Measurements from ENCODE around the gene VWA8. TPM values are rescaled to one million over a fixed set of nuclear protein-coding genes. Genes with fewer than 3 reads are reported as not detected.
"Not testable (repeated sequence)": the region's sequence is repeated elsewhere in the genome, so short reads cannot be mapped to it uniquely, and the experiment has no call there.

The VWA8 gene
- total RNA-seq, 3 donors from 2014 or later, result 18.4 to 43.5 (median 34.7) TPM

- H3K27ac ChIP-seq, result no peak overlapping the region
- H3K4me1 ChIP-seq, result no peaks in the 10 kb centered on the region
- intact Hi-C loops (cut with DNase I; ENCODE audit: low total_unique reads), result no loop called here
- H3K36me3 ChIP-seq, result no peaks in the 10 kb centered on the region
- H3K9me3 ChIP-seq, result no peaks in the 10 kb centered on the region
- no peak for DNase-seq (ENCODE audit: low spot score in 2 of 2)
- no peak overlapping the region for H3K4me3 ChIP-seq
- no peaks in the 10 kb centered on the region for H3K27me3 ChIP-seq
- no peak for TF ChIP-seq POLR2AphosphoS5 (IDR thresholded peaks at IDR 0.05)
- TF ChIP-seq, protein P1, sequence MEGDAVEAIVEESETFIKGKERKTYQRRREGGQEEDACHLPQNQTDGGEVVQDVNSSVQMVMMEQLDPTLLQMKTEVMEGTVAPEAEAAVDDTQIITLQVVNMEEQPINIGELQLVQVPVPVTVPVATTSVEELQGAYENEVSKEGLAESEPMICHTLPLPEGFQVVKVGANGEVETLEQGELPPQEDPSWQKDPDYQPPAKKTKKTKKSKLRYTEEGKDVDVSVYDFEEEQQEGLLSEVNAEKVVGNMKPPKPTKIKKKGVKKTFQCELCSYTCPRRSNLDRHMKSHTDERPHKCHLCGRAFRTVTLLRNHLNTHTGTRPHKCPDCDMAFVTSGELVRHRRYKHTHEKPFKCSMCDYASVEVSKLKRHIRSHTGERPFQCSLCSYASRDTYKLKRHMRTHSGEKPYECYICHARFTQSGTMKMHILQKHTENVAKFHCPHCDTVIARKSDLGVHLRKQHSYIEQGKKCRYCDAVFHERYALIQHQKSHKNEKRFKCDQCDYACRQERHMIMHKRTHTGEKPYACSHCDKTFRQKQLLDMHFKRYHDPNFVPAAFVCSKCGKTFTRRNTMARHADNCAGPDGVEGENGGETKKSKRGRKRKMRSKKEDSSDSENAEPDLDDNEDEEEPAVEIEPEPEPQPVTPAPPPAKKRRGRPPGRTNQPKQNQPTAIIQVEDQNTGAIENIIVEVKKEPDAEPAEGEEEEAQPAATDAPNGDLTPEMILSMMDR (IDR thresholded peaks at IDR 0.05), result no peak
- TF ChIP-seq POLR2A (IDR thresholded peaks at IDR 0.05), result no peak
Measured at GRCh38 chr13:41842036-41842620, 118.8 kb downstream of the VWA8 start.

DNA sequence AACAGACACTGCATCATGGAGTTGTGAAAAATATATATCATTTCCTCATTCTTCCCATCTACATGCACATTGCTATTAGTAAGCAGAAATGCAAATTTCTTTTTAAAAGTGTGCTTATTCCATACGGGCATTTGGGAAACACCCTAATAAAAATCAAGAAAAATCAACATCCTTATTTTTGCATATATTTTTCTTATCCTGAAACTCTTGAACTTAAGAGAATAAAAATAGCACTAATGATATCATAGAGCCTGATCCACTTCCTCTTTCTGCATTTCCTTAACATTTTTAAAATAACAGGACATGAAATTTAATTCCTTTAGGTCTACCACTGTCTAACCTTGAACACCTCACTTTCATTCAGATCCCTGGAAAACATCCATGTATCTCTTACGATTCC is 123.3 kb downstream of the VWA8 start:
- DNase-seq (ENCODE audit: low spot score in 2 of 2), result no peak
- no peak overlapping the region for H3K4me3 ChIP-seq
- no peak overlapping the region for H3K27ac ChIP-seq
- H3K4me1 ChIP-seq, result no peaks in the 10 kb centered on the region
- H3K9me3 ChIP-seq, result no peaks in the 10 kb centered on the region
- no peak for TF ChIP-seq POLR2A (IDR thresholded peaks at IDR 0.05)
- no peak for TF ChIP-seq POLR2AphosphoS5 (IDR thresholded peaks at IDR 0.05)
- TF ChIP-seq, protein P1 (IDR thresholded peaks at IDR 0.05), result no peak
- no peaks in the 10 kb centered on the region for H3K27me3 ChIP-seq
- intact Hi-C loops (cut with DNase I; ENCODE audit: low total_unique reads), result no loop called here
- H3K36me3 ChIP-seq, result no peaks in the 10 kb centered on the region

DNA sequence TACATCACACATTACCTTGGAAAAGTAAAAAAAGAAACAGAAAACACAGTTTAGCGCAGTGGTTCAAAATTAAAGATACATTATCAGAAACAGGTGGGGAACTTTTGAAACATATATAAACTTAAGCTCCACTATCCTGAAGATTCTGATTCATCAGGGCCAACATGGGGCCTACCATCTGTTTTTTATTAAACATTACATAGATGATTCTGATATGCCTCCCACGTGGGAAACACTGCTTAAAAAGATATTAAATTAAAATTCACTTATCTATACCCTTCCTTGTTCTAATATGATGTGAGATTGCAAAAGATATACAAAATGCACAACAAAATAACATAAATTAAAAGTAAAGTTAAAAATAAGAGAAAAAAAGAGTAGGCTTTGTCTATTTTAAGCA is 125.0 kb downstream of the VWA8 start:
- H3K27me3 ChIP-seq, result no peaks in the 10 kb centered on the region
- TF ChIP-seq POLR2AphosphoS5 (IDR thresholded peaks at IDR 0.05), result no peak
- TF ChIP-seq, protein P1 (IDR thresholded peaks at IDR 0.05), result no peak
- no peak for TF ChIP-seq POLR2A (IDR thresholded peaks at IDR 0.05)
- intact Hi-C loops (cut with DNase I; ENCODE audit: low total_unique reads), result no loop called here
- no peaks in the 10 kb centered on the region for H3K9me3 ChIP-seq
- DNase-seq (ENCODE audit: low spot score in 2 of 2), result no peak
- no peaks in the 10 kb centered on the region for H3K4me1 ChIP-seq
- H3K36me3 ChIP-seq, result no peaks in the 10 kb centered on the region
- no peak overlapping the region for H3K27ac ChIP-seq
- H3K4me3 ChIP-seq, result no peak overlapping the region

DNA sequence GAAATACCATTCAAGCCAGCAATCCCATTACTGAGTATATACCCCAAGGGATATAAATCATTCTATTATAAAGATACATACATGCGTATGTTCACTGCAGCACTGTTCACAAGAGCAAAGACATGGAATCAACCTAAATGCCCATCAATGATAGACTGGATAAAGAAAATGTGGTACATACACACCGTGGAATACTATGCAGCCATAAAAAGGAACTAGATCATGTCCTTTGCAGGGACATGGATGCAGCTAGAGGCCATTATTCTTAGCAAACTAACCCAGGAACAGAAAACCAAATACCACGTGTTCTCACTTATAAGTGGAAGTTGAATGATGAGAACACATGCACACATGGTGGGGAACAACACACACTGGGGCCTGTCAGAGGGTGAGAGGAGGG is 126.2 kb downstream of the VWA8 start:
- DNase-seq (ENCODE audit: low spot score in 2 of 2); H3K4me1 ChIP-seq; H3K27ac ChIP-seq; H3K27me3 ChIP-seq; intact Hi-C loops (cut with DNase I; ENCODE audit: low total_unique reads); H3K36me3 ChIP-seq; H3K9me3 ChIP-seq; H3K4me3 ChIP-seq: not testable (repeated sequence)

DNA sequence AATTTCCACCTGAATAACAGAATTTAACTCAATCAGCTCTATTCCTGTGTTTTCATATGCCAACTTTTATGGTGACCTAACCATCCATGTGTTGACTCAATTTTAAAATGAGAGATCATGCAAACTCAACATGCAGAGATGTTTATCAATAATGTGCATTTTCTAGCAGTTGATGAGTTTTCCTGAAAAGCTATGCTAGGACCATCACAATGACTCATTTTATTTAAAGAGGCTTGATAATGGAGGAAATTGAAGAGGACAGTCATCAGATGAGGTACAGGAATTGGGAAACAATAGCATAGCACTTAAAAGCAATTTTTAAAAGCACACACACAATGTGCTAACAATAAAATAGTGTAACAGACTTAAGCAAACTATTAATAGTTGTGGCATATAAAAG is 127.1 kb downstream of the VWA8 start:
- Histone ChIP-seq H3K9me3 (no peaks in the 10 kb centered on the region), H3K4me3 (no peak overlapping the region), H3K36me3 (no peaks in the 10 kb centered on the region), H3K27me3 (no peaks in the 10 kb centered on the region), H3K27ac (no peak overlapping the region), H3K4me1 (no peaks in the 10 kb centered on the region)
- DNase-seq (ENCODE audit: low spot score in 2 of 2), result no peak
- intact Hi-C loops (cut with DNase I; ENCODE audit: low total_unique reads), result no loop called here
- TF ChIP-seq, protein P1 (IDR thresholded peaks at IDR 0.05), result no peak
- TF ChIP-seq POLR2AphosphoS5 (IDR thresholded peaks at IDR 0.05) (no peak), POLR2A (IDR thresholded peaks at IDR 0.05) (no peak)

GRCh38 chr13:41833201-41833600 is 127.7 kb downstream of the VWA8 start:
- no peak for DNase-seq (ENCODE audit: low spot score in 2 of 2)
- intact Hi-C loops (cut with DNase I; ENCODE audit: low total_unique reads), result no loop called here
- H3K4me3 ChIP-seq, result no peak overlapping the region
- no peak overlapping the region for H3K27ac ChIP-seq
- TF ChIP-seq, protein P1 (IDR thresholded peaks at IDR 0.05), result no peak
- no peak for TF ChIP-seq POLR2AphosphoS5 (IDR thresholded peaks at IDR 0.05)
- TF ChIP-seq POLR2A (IDR thresholded peaks at IDR 0.05), result no peak
- no peaks in the 10 kb centered on the region for H3K9me3 ChIP-seq
- H3K4me1 ChIP-seq, result no peaks in the 10 kb centered on the region
- no peaks in the 10 kb centered on the region for H3K36me3 ChIP-seq
- H3K27me3 ChIP-seq, result no peaks in the 10 kb centered on the region

All from breast epithelium (tissue), 4 donors.